ENCODE data around the gene ANKRD42.

ANKRD42 gene

DNA sequence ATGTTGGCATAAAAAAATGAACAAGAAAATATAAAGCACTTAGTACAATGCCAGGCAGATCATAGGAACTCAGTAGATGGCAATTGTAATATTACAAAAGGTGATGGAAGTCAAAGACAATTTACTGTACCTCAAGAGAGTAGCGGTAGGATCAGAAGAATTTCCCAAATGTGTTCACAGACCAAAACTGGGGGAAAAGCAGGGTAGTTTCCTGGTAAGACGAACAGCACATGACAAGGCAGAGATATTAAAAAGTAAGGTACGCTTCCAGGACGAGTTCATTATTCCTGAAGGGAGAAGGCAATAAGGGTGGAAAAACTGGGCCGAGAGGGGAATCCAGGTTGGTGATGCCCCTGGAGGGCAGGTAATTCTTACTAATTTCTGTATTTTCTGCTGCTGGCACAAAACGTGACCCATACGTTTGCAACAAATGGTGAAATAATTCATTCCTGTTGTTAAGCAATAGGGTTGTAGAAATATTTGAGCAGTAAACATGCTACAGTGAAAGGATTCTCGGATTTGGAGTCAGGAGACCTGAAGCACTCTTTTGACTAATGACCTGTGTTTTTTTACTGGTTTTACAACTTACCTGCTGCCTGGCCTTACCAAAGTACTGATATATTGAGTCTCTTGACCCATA lies 786 bp upstream of the ANKRD42 start:
- TF ChIP-seq GATA3 (IDR thresholded peaks at IDR 0.05; ENCODE audit: low read depth, low read length) (no peak), GATA2 (IDR thresholded peaks at IDR 0.05; ENCODE audit: low read depth, low read length) (no peak)

- no peak for TF ChIP-seq GATA2 (IDR thresholded peaks at IDR 0.05; ENCODE audit: low read depth, low read length)
These were observed 1.0 kb downstream of the ANKRD42 start for GRCh38 chr11:83194281-83195142.

DNA sequence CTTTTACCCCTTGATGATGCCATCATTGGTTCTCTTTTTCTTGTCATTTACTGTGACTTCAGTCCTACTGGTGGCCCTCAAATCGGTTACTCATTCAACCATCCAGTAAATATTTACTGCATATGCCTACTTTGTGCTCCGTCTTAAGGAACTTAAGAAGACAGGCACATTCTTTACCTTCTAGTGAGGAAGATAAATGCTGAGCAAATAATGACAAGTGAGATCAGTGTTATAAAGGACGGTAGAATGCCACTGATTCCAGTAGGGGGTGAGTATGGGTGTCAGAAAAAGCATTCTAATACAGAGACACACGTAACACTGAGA lies 1.6 kb downstream of the ANKRD42 start:
- TF ChIP-seq GATA2 (IDR thresholded peaks at IDR 0.05; ENCODE audit: low read depth, low read length), result no peak

- no peak for TF ChIP-seq GATA3 (IDR thresholded peaks at IDR 0.05; ENCODE audit: low read depth, low read length)
- TF ChIP-seq GATA2 (IDR thresholded peaks at IDR 0.05; ENCODE audit: low read depth, low read length), result no peak
These were observed 2.1 kb downstream of the ANKRD42 start for GRCh38 chr11:83195649-83196048.

GRCh38 chr11:83200035-83200434 lies 6.5 kb downstream of the ANKRD42 start:
- no peak for TF ChIP-seq GATA2 (IDR thresholded peaks at IDR 0.05; ENCODE audit: low read depth, low read length)
- no peak for TF ChIP-seq GATA3 (IDR thresholded peaks at IDR 0.05; ENCODE audit: low read depth, low read length)

GRCh38 chr11:83205608-83206185 lies 12.2 kb downstream of the ANKRD42 start:
- TF ChIP-seq GATA3 (IDR thresholded peaks at IDR 0.05; ENCODE audit: low read depth, low read length) (no peak), GATA2 (IDR thresholded peaks at IDR 0.05; ENCODE audit: low read depth, low read length) (no peak)

GRCh38 chr11:83206221-83206620 lies 12.7 kb downstream of the ANKRD42 start:
- TF ChIP-seq GATA3 (IDR thresholded peaks at IDR 0.05; ENCODE audit: low read depth, low read length), result no peak
- no peak for TF ChIP-seq GATA2 (IDR thresholded peaks at IDR 0.05; ENCODE audit: low read depth, low read length)

DNA sequence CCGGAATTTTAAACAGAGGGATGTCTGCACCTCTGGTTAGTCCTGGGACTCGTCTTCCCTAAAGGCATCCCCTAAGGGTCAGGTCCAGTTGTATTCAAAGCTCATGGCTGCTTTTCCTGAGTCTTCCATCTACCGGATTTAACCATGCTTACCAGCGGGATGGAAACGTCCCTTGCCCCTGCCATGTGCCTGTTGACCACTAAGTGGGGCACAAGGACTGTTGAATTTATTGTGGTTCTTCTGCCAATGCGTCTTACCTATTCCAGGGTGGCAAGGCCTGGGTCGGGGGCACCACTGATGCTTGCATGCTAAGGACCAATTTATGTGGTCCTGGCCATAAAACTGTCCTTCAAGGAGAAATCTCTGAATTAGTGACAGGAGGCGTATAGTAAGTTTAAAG lies 25.6 kb downstream of the ANKRD42 start:
- no peak for TF ChIP-seq GATA3 (IDR thresholded peaks at IDR 0.05; ENCODE audit: low read depth, low read length)
- TF ChIP-seq GATA2 (IDR thresholded peaks at IDR 0.05; ENCODE audit: low read depth, low read length), result no peak

GRCh38 chr11:83220260-83220659 lies 26.7 kb downstream of the ANKRD42 start:
- TF ChIP-seq GATA2 (IDR thresholded peaks at IDR 0.05; ENCODE audit: low read depth, low read length), result no peak
- no peak for TF ChIP-seq GATA3 (IDR thresholded peaks at IDR 0.05; ENCODE audit: low read depth, low read length)

- TF ChIP-seq GATA3 (IDR thresholded peaks at IDR 0.05; ENCODE audit: low read depth, low read length) (no peak), GATA2 (IDR thresholded peaks at IDR 0.05; ENCODE audit: low read depth, low read length) (no peak)
These were observed 28.2 kb downstream of the ANKRD42 start for GRCh38 chr11:83221694-83222093.

DNA sequence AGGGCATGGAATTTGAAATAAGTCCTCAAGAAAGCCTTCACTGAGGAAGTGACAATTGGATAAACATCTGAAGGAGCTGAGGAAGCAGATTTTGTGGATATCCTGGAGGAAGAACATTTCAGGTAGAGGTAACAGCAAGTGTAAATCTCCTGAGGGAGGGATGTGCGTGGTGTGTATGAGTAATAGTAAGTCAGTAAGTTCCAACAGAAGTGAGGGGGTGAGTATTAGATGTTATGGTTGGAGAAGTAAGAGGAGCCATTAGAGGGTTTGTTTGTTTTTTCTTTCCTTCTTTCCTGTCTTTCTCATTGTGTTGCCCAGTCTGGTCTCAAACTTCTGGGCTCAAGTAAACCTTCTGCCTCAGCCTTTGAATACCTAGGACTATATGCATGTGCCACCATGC lies 29.0 kb downstream of the ANKRD42 start:
- TF ChIP-seq GATA2 (IDR thresholded peaks at IDR 0.05; ENCODE audit: low read depth, low read length), result no peak
- no peak for TF ChIP-seq GATA3 (IDR thresholded peaks at IDR 0.05; ENCODE audit: low read depth, low read length)

DNA sequence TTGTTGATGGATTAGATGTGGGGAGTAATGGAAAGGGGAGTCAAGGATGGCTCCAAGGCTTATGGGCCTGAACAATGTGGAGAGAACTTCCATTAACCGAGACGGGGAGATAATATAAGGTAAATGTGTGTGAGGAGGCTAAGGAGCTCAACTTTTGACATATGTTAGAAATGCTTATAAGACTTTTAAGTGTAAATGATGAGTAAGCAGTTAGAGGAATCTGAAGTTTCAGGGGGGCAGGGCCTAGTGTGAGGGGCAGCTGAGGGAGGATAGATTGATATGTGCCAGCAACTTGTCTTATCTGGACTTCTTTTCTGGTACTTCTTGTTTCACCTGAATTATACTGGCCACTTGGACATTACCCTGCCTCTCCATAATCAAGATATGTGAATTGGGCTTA lies 29.9 kb downstream of the ANKRD42 start:
- TF ChIP-seq GATA2 (IDR thresholded peaks at IDR 0.05; ENCODE audit: low read depth, low read length) (no peak), GATA3 (IDR thresholded peaks at IDR 0.05; ENCODE audit: low read depth, low read length) (no peak)

DNA sequence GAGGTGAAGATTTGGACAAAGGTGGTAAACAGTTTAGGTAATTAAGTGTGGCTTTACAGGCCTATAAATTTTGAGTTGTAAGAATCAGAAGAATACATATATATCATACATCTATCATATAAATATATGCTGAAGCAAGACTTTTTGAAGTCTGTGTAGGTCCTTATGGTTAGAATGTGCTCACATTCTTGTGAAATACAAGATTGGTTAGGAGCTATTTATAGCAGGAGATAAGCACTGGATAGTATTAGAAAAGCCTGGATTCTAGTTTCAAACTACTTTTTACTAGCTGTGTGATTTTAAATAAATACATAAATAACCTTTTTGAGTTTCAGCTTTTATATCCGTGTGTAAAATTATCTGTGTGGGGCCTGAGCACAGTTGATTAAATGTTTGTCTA lies 42.3 kb downstream of the ANKRD42 start:
- TF ChIP-seq GATA2 (IDR thresholded peaks at IDR 0.05; ENCODE audit: low read depth, low read length) (no peak), GATA3 (IDR thresholded peaks at IDR 0.05; ENCODE audit: low read depth, low read length) (no peak)

DNA sequence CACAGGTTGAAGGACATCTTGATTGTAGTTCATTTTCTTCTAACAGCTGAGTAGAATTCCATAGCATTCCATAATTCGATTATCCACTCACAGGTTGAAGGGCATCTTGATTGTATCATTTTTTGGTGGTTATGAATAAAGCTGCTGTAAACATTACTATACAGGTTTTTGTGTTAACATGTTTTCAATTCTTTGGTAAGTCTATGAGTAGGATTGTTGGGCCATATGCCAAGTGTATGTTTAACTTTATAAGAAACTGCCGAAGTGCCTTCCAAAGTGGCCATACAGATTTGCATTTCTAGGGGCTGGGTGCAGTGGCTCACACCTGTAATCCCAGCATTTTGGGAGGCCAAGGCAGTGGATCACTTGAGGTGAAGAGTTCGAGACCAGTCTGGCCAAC lies 44.6 kb downstream of the ANKRD42 start:
- TF ChIP-seq GATA2 (IDR thresholded peaks at IDR 0.05; ENCODE audit: low read depth, low read length) (no peak), GATA3 (IDR thresholded peaks at IDR 0.05; ENCODE audit: low read depth, low read length) (no peak)

Measured in SH-SY5Y (cell line).